Measurements from ENCODE around the gene MTF2.

Gene MTF2

DNA sequence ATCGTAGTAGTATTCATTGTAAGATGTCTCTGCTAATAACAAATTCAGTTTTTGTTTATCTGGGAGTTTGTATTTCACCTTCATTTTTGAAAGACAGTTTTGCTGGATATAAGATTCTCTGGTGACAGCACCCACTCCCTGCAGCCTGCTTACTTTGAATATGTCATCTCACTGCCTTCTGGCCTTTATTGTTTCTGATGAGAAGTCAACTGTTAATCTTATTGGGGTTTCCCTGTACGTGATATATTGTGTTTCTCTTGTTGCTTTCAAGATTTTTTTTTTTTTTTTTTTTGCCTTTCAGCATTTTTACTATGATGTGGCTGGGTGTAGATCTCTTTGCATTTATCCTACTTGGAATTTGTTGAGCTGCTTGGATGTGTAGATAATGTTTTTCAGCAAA lies 29.3 kb downstream of the MTF2 start:
- ATAC-seq (ENCODE audit: low read depth), result no peak
- TF ChIP-seq, protein P1, sequence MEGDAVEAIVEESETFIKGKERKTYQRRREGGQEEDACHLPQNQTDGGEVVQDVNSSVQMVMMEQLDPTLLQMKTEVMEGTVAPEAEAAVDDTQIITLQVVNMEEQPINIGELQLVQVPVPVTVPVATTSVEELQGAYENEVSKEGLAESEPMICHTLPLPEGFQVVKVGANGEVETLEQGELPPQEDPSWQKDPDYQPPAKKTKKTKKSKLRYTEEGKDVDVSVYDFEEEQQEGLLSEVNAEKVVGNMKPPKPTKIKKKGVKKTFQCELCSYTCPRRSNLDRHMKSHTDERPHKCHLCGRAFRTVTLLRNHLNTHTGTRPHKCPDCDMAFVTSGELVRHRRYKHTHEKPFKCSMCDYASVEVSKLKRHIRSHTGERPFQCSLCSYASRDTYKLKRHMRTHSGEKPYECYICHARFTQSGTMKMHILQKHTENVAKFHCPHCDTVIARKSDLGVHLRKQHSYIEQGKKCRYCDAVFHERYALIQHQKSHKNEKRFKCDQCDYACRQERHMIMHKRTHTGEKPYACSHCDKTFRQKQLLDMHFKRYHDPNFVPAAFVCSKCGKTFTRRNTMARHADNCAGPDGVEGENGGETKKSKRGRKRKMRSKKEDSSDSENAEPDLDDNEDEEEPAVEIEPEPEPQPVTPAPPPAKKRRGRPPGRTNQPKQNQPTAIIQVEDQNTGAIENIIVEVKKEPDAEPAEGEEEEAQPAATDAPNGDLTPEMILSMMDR (IDR thresholded peaks at IDR 0.05; ENCODE audit: poor library complexity, severe bottlenecking), result no peak
- Histone ChIP-seq H3K4me1 (ENCODE audit: insufficient read depth, poor library complexity, severe bottlenecking) (peaks cover 2% of the 10 kb centered on the region), H3K4me3 (ENCODE audit: severe bottlenecking) (no peak overlapping the region), H3K27ac (ENCODE audit: poor library complexity, severe bottlenecking) (no peak overlapping the region), H3K36me3 (ENCODE audit: low read depth) (peaks cover 60% of the 10 kb centered on the region), H3K9me3 (ENCODE audit: severe bottlenecking) (no peaks in the 10 kb centered on the region), H3K27me3 (ENCODE audit: insufficient read depth, poor library complexity, severe bottlenecking) (no peaks in the 10 kb centered on the region)
- DNase-seq (ENCODE audit: low spot score), result no peak

DNA sequence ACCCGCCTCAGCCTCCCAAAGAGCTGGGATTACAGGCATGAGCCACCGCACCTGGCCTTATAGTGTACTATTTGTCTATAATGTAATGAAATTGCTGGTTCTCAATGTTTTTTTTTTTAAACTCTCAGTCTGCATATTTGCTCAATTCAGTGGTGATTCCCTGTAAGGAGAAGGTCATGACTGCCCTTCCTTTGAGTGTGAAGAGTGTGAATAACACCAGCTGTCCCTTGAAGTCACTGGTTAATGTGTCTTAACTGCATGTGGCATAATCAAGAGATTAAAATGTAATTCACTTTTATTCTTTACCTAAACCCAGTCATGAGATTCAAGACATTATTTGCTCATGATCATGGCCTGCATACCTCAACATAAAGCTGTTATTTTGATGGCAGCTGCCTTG lies 30.5 kb downstream of the MTF2 start:
- Histone ChIP-seq H3K4me1 (ENCODE audit: insufficient read depth, poor library complexity, severe bottlenecking) (peaks cover 6% of the 10 kb centered on the region), H3K36me3 (ENCODE audit: low read depth) (peaks cover 60% of the 10 kb centered on the region), H3K9me3 (ENCODE audit: severe bottlenecking) (no peaks in the 10 kb centered on the region), H3K27ac (ENCODE audit: poor library complexity, severe bottlenecking) (no peak overlapping the region), H3K27me3 (ENCODE audit: insufficient read depth, poor library complexity, severe bottlenecking) (no peaks in the 10 kb centered on the region), H3K4me3 (ENCODE audit: severe bottlenecking) (no peak overlapping the region)
- DNase-seq (ENCODE audit: low spot score), result no peak
- TF ChIP-seq, protein P1 (IDR thresholded peaks at IDR 0.05; ENCODE audit: poor library complexity, severe bottlenecking), result no peak
- ATAC-seq (ENCODE audit: low read depth), result no peak

DNA sequence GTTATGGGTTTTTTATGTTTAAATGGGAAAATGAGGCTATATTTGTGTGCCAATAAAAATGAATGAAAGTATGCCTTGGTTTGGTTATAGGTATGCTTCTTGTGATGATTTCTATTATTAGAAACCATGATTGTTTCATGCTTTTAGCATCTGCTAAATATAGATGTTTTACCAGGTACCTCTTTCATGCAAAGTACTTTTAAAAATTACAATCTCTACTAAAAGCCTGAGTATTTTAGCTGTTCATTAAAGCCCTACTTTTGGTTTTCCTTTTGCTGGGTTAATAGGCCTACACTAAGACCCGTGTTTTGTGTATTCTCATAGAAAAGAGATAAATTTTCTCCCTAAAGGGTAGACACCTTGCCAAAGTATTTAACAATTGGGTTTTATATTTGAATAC lies 32.0 kb downstream of the MTF2 start:
- Histone ChIP-seq H3K27me3 (ENCODE audit: insufficient read depth, poor library complexity, severe bottlenecking) (no peaks in the 10 kb centered on the region), H3K9me3 (ENCODE audit: severe bottlenecking) (no peaks in the 10 kb centered on the region), H3K36me3 (ENCODE audit: low read depth) (peaks cover 75% of the 10 kb centered on the region), H3K4me1 (ENCODE audit: insufficient read depth, poor library complexity, severe bottlenecking) (peaks cover 6% of the 10 kb centered on the region), H3K27ac (ENCODE audit: poor library complexity, severe bottlenecking) (no peak overlapping the region), H3K4me3 (ENCODE audit: severe bottlenecking) (no peak overlapping the region)
- DNase-seq (ENCODE audit: low spot score), result no peak
- ATAC-seq (ENCODE audit: low read depth), result no peak
- TF ChIP-seq, protein P1 (IDR thresholded peaks at IDR 0.05; ENCODE audit: poor library complexity, severe bottlenecking), result no peak

DNA sequence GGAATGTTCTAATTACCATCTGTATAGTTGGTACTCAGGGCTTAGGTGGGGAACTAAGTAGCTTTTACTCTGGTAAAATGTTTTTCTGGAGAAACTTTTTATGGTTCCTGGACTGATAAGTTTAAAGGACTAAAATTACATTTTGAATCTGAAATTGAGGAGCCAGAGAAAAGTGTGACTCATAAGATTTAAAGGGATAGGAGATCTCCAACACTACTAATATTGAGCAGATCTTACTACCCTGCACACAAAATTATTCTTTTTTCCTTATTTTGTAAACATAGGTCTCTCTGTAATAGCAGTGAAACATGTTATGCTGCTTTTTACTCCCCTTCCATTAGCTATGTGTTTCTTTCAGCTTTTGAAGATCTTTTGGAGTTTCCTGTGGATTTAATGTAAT lies 32.5 kb downstream of the MTF2 start:
- DNase-seq (ENCODE audit: low spot score) (no peak), ATAC-seq (ENCODE audit: low read depth) (no peak)
- Histone ChIP-seq H3K4me1 (ENCODE audit: insufficient read depth, poor library complexity, severe bottlenecking) (peaks cover 6% of the 10 kb centered on the region), H3K36me3 (ENCODE audit: low read depth) (peaks cover 78% of the 10 kb centered on the region), H3K27me3 (ENCODE audit: insufficient read depth, poor library complexity, severe bottlenecking) (no peaks in the 10 kb centered on the region), H3K4me3 (ENCODE audit: severe bottlenecking) (no peak overlapping the region), H3K9me3 (ENCODE audit: severe bottlenecking) (no peaks in the 10 kb centered on the region), H3K27ac (ENCODE audit: poor library complexity, severe bottlenecking) (no peak overlapping the region)
- TF ChIP-seq, protein P1 (IDR thresholded peaks at IDR 0.05; ENCODE audit: poor library complexity, severe bottlenecking), result no peak

DNA sequence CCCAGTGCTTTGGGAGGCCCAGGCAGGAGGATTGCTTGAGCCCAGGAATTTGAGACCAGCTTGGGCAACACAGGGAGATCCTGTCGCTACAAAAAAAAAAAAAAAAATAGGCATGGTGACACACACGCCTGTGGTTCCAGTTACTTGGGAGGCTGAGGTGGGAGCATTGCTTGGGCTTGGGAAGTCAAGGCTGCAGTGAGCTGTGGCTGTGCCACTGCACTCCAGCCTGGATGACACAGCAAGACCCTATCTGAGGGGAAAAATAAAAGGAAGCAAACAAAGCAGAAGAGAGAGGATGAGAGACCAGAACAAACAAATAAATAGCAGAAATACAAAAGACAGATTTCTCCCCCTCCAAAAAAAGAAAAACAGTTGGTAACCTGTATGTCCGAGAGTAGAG lies 34.0 kb downstream of the MTF2 start:
- Histone ChIP-seq H3K4me1 (ENCODE audit: insufficient read depth, poor library complexity, severe bottlenecking) (peaks cover 6% of the 10 kb centered on the region), H3K4me3 (ENCODE audit: severe bottlenecking) (no peak overlapping the region), H3K27me3 (ENCODE audit: insufficient read depth, poor library complexity, severe bottlenecking) (no peaks in the 10 kb centered on the region), H3K36me3 (ENCODE audit: low read depth) (peaks cover 79% of the 10 kb centered on the region), H3K9me3 (ENCODE audit: severe bottlenecking) (no peaks in the 10 kb centered on the region), H3K27ac (ENCODE audit: poor library complexity, severe bottlenecking) (no peak overlapping the region)
- TF ChIP-seq, protein P1 (IDR thresholded peaks at IDR 0.05; ENCODE audit: poor library complexity, severe bottlenecking), result no peak
- ATAC-seq (ENCODE audit: low read depth) (no peak), DNase-seq (ENCODE audit: low spot score) (no peak)

All from RWPE2 (cell line).